Measurements from ENCODE around the gene HSF4.

DNA sequence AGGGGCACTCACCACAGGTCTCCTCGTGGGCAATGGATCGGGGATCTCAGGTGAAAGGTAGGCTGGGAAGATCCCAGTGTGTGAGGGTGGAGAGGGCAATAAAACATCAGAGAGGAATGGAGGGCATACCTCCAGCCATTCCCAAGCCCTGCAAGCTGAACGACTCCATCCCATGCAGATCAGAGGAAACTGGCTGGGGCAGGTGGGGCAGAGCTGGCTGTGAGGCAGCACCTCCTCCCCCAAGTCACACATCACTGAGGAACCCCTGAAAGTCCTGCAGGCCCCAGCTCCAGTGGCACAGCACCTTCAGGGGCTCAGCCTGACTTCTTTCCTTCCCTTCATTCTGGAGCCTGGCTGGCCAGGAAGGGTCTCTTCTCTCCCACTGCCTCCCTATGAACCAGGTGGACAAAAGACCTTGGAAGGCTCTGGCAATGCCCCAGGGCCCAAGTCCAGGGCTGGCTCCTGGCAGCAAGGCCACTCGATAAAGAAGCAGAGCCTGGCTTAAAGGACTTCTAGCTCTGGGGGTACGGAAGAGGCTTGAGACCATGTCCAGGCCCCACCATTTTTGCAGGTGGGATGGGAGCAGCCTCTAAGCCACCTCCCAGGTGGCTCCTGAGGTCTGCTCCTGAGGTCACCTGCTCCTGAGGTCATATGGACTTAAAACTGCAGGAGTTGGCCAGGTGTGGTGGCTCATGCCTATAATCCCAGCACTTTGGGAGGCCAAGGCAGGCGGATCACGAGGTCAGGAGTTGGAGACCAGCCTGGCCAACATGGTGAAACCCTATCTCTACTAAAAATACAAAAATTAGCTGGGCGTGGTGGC, 48.9 kb downstream of the HSF4 start:
- TF ChIP-seq POLR2AphosphoS5 (IDR thresholded peaks at IDR 0.05; ENCODE audit: low read depth, low read length) (no peak), TAF1 (IDR thresholded peaks at IDR 0.05; ENCODE audit: borderline replicate concordance, insufficient read depth, low read length) (no peak), SIN3A (IDR thresholded peaks at IDR 0.05; ENCODE audit: borderline replicate concordance, insufficient read depth, low read length) (no peak)
